GM23338 (cell line): ENCODE data around the gene GFRA4. TPM values are rescaled to one million over a fixed set of nuclear protein-coding genes. Genes with fewer than 3 reads are reported as not detected.
A peak's percentile ranks its signal among the peaks of the same experiment; 100 is the strongest.

ENCODE experiments used
- ATAC-seq: fragments of 200-7000 bp; cut with Tn5 transposase; 3 replicates; pipeline ENCODE4 v1.9.1; 2020
- DNase-seq: peaks from one replicate; pipeline ENCODE4 v3.0.0-alpha.2; 2015; ENCODE audit warnings: low spot score
- H2AFZ ChIP-seq: fragments of 200-600 bp; sonication (generic); 2 replicates; pipeline ENCODE4 v1.8.0; 2016; ENCODE audit warnings: antibody characterized with exemption, mild to moderate bottlenecking, moderate library complexity
- H3F3A ChIP-seq: fragments of 200-600 bp; sonication (generic); replicated peaks from 2 replicates; pipeline ENCODE4 v1.8.0; 2017; ENCODE audit warnings: antibody characterized with exemption, mixed run types, low read depth
- H3K27ac ChIP-seq: fragments of 200-600 bp; sonication (generic); 2 replicates; pipeline ENCODE4 v1.6.1; 2016; ENCODE audit warnings: low read depth
- H3K27me3 ChIP-seq: fragments of 200-600 bp; sonication (generic); 2 replicates; pipeline ENCODE4 v1.8.0; 2016; ENCODE audit warnings: mild to moderate bottlenecking, mixed run types, moderate library complexity; ENCODE audit not compliant: insufficient read depth
- H3K36me3 ChIP-seq: fragments of 200-600 bp; sonication (generic); 2 replicates; pipeline ENCODE4 v1.8.0; 2016; ENCODE audit warnings: mild to moderate bottlenecking; ENCODE audit not compliant: insufficient read depth
- H3K4me1 ChIP-seq: fragments of 200-600 bp; sonication (generic); 2 replicates; pipeline ENCODE4 v1.8.0; 2016; ENCODE audit warnings: mild to moderate bottlenecking, moderate library complexity; ENCODE audit not compliant: insufficient read depth
- H3K4me2 ChIP-seq: fragments of 200-600 bp; sonication (generic); 2 replicates; pipeline ENCODE4 v1.7.1; 2017; ENCODE audit warnings: mixed run types
- H3K4me3 ChIP-seq: fragments of 200-600 bp; sonication (generic); 2 replicates; pipeline ENCODE4 v1.6.1; 2016; ENCODE audit warnings: mixed run types
- H3K79me2 ChIP-seq: fragments of 200-600 bp; sonication (generic); replicated peaks from 2 replicates; pipeline ENCODE4 v1.8.0; 2017; ENCODE audit warnings: mild to moderate bottlenecking; ENCODE audit not compliant: insufficient read depth
- H3K9me2 ChIP-seq: fragments of 200-600 bp; sonication (generic); 2 replicates; pipeline ENCODE4 v1.8.0; 2017; ENCODE audit not compliant: insufficient read depth
- H4K20me1 ChIP-seq: fragments of 200-600 bp; sonication (generic); replicated peaks from 2 replicates; pipeline ENCODE4 v1.8.0; 2017; ENCODE audit warnings: mild to moderate bottlenecking; ENCODE audit not compliant: insufficient read depth
- H3K27ac Mint-ChIP-seq: 2 replicates; pipeline ENCODE4 v1.8.0; 2020; ENCODE audit warnings: inconsistent platforms, mild to moderate bottlenecking, moderate library complexity, mixed read lengths
- H3K27me3 Mint-ChIP-seq: 3 replicates; pipeline ENCODE4 v1.8.0; 2022; ENCODE audit warnings: low read depth, mild to moderate bottlenecking, moderate library complexity, mixed read lengths, inconsistent platforms; ENCODE audit not compliant: insufficient read depth, poor library complexity
- H3K36me3 Mint-ChIP-seq: 3 replicates; pipeline ENCODE4 v1.8.0; 2021; ENCODE audit warnings: low read depth, mild to moderate bottlenecking, inconsistent platforms, moderate library complexity, mixed read lengths
- H3K4me1 Mint-ChIP-seq: 3 replicates; pipeline ENCODE4 v1.8.0; 2020; ENCODE audit warnings: mild to moderate bottlenecking, inconsistent platforms, mixed read lengths
- H3K4me3 Mint-ChIP-seq: 3 replicates; pipeline ENCODE4 v1.8.0; 2021; ENCODE audit warnings: moderate library complexity, mild to moderate bottlenecking, inconsistent platforms, mixed read lengths
- H3K9me3 Mint-ChIP-seq: 3 replicates; pipeline ENCODE4 v1.8.0; 2020; ENCODE audit warnings: moderate library complexity, mild to moderate bottlenecking, inconsistent platforms, mixed read lengths
- CREB1 ChIP-seq: fragments of 250-450 bp; sonication (Bioruptor Pico); IDR thresholded peaks from 2 replicates; pipeline ENCODE4 v1.5.0; 2020; ENCODE audit warnings: low read depth, mild to moderate bottlenecking, moderate library complexity
- ETS1 ChIP-seq: IDR thresholded peaks from 2 replicates; pipeline ENCODE4 v1.6.1; 2016; ENCODE audit warnings: antibody characterized with exemption
- EZH2 ChIP-seq: fragments of 200-600 bp; sonication (generic); IDR thresholded peaks from one replicate; pipeline ENCODE4 v1.8.0; 2017; ENCODE audit warnings: antibody characterized with exemption, mild to moderate bottlenecking, low read depth; ENCODE audit not compliant: unreplicated experiment
- EZH2phosphoT487 ChIP-seq: fragments of 200-600 bp; sonication (generic); IDR thresholded peaks from one replicate; pipeline ENCODE4 v1.8.1; 2018; ENCODE audit warnings: antibody characterized with exemption; ENCODE audit not compliant: unreplicated experiment
- JUNB ChIP-seq: IDR thresholded peaks from one replicate; pipeline ENCODE4 v1.6.1; 2016; ENCODE audit warnings: antibody characterized with exemption; ENCODE audit not compliant: unreplicated experiment
- NANOG ChIP-seq: IDR thresholded peaks from 2 replicates; pipeline ENCODE4 v1.6.1; 2016; ENCODE audit warnings: antibody characterized with exemption, borderline replicate concordance
- POLR2AphosphoS5 ChIP-seq: IDR thresholded peaks from 2 replicates; pipeline ENCODE4 v1.6.1; 2016; ENCODE audit warnings: antibody characterized with exemption, low read depth
- STAT1 ChIP-seq: IDR thresholded peaks from one replicate; pipeline ENCODE4 v1.6.1; 2016; ENCODE audit warnings: antibody characterized with exemption; ENCODE audit not compliant: unreplicated experiment
- ZNF114 ChIP-seq: fragments of 250-450 bp; sonication (Bioruptor Pico); IDR thresholded peaks from 2 replicates; pipeline ENCODE4 v1.5.0; 2020; ENCODE audit warnings: mild to moderate bottlenecking, moderate library complexity
- polyA plus RNA-seq: library from polyadenylated mRNA; unstranded; fragments of >200 nt; fragmentation: Nextera tagmentation; extraction: Ambion mirVana; gene quantifications from 2 replicates; pipeline ENCODE4 v1.2.1, GENCODE V29; 2016
- total RNA-seq: library from RNA; depleted of rRNA; stranded (reverse); fragments of >200 nt; shearing (Covaris generic); gene quantifications from 2 replicates; pipeline ENCODE4 v1.2.3, GENCODE V29; 2014
- TF ChIP-seq, protein P1 (sequence below), 2 experiments: fragments of 200-600 bp in 1 of 2; sonication (generic) in 1 of 2; conservative IDR thresholded peaks; 2 replicates each; pipeline versions ENCODE4 v1.5.1 to v1.6.1; 2016 to 2017; ENCODE audit warnings: antibody characterized with exemption in 2 of 2, low read depth in 2 of 2, mild to moderate bottlenecking in 2 of 2, moderate library complexity in 1 of 2
- TF ChIP-seq, protein P2 (sequence below): fragments of 250-450 bp; sonication (Bioruptor Pico); IDR thresholded peaks from 2 replicates; pipeline ENCODE4 v1.5.0; 2020; ENCODE audit warnings: mild to moderate bottlenecking, moderate library complexity

The GFRA4 gene
- total and polyA plus RNA-seq, 2 experiments from 2014 or later, result not detected

- Histone ChIP-seq H3K27me3 (peaks cover 33% of the 10 kb centered on the region), H3K79me2 (no peaks in the 10 kb centered on the region), H4K20me1 (no peaks in the 10 kb centered on the region), H3K4me2 (peak overlapping the region; percentile 70; the same call in 1 of the 2 replicates), H2AFZ (no peak overlapping the region), H3K9me2 (0 out of 2 replicates have a peak, but pooled peaks cover 3% of the 10 kb centered on the region), H3K36me3 (no peaks in the 10 kb centered on the region), H3K4me3 (0 out of 2 replicates have a peak overlapping the region, but pooled peaks have one; percentile 9), H3K4me1 (peaks cover 26% of the 10 kb centered on the region), H3K27ac (no peak overlapping the region), H3F3A (0 out of 2 replicates have a peak, but pooled peaks cover 3% of the 10 kb centered on the region)
- TF ChIP-seq, protein P1, sequence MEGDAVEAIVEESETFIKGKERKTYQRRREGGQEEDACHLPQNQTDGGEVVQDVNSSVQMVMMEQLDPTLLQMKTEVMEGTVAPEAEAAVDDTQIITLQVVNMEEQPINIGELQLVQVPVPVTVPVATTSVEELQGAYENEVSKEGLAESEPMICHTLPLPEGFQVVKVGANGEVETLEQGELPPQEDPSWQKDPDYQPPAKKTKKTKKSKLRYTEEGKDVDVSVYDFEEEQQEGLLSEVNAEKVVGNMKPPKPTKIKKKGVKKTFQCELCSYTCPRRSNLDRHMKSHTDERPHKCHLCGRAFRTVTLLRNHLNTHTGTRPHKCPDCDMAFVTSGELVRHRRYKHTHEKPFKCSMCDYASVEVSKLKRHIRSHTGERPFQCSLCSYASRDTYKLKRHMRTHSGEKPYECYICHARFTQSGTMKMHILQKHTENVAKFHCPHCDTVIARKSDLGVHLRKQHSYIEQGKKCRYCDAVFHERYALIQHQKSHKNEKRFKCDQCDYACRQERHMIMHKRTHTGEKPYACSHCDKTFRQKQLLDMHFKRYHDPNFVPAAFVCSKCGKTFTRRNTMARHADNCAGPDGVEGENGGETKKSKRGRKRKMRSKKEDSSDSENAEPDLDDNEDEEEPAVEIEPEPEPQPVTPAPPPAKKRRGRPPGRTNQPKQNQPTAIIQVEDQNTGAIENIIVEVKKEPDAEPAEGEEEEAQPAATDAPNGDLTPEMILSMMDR (conservative IDR thresholded peaks at IDR 0.05; ENCODE audit: low read depth in 2 of 2), result no peak
- no peak for TF ChIP-seq EZH2phosphoT487
- no peak for TF ChIP-seq STAT1
- TF ChIP-seq CREB1 (CRISPR knock-in tag), result no peak
- no peak for TF ChIP-seq EZH2
- TF ChIP-seq JUNB, result no peak
- TF ChIP-seq ZNF114, result no peak
- no peak for TF ChIP-seq NANOG
- Mint-ChIP-seq H3K9me3 (no peaks in the 10 kb centered on the region), H3K27ac (no peak overlapping the region), H3K4me3 (no peak overlapping the region), H3K36me3 (no peaks in the 10 kb centered on the region), H3K4me1 (peaks cover 32% of the 10 kb centered on the region), H3K27me3 (peaks cover 30% of the 10 kb centered on the region)
- DNase-seq, result no peak
- no peak for ATAC-seq
These were observed 22.1 kb upstream of the GFRA4 start for GRCh38 chr20:3685341-3685740.

- Histone ChIP-seq H3K9me2 (no peaks in the 10 kb centered on the region), H3K4me1 (peaks cover 27% of the 10 kb centered on the region), H3K27me3 (peaks cover 33% of the 10 kb centered on the region), H3K4me3 (peak within 1 kb of the TSS; percentile 74), H2AFZ (peak within 1 kb of the TSS; percentile 97), H3K79me2 (no peaks in the 10 kb centered on the region), H4K20me1 (no peaks in the 10 kb centered on the region), H3F3A (0 out of 2 replicates have a peak, but pooled peaks cover 3% of the 10 kb centered on the region), H3K36me3 (no peaks in the 10 kb centered on the region), H3K27ac (no peak within 1 kb of the TSS), H3K4me2 (peak within 1 kb of the TSS; percentile 90)
- DNase-seq, result peak; percentile 66
- peaks cover 37% of the 10 kb centered on the region for H3K4me1 Mint-ChIP-seq
- peak within 1 kb of the TSS; percentile 69 for H3K4me3 Mint-ChIP-seq
- peak; percentile 61 for ATAC-seq
- H3K27me3 Mint-ChIP-seq, result peaks cover 31% of the 10 kb centered on the region
- H3K27ac Mint-ChIP-seq, result no peak within 1 kb of the TSS
- H3K9me3 Mint-ChIP-seq, result no peaks in the 10 kb centered on the region
- no peaks in the 10 kb centered on the region for H3K36me3 Mint-ChIP-seq
- TF ChIP-seq CREB1 (CRISPR knock-in tag) (no peak), ZNF114 (no peak), EZH2phosphoT487 (no peak), NANOG (no peak), EZH2 (peak; percentile 49), POLR2AphosphoS5 (peak; percentile 37; the same call in 1 of the 2 replicates), ETS1 (no peak)
- TF ChIP-seq, protein P2, sequence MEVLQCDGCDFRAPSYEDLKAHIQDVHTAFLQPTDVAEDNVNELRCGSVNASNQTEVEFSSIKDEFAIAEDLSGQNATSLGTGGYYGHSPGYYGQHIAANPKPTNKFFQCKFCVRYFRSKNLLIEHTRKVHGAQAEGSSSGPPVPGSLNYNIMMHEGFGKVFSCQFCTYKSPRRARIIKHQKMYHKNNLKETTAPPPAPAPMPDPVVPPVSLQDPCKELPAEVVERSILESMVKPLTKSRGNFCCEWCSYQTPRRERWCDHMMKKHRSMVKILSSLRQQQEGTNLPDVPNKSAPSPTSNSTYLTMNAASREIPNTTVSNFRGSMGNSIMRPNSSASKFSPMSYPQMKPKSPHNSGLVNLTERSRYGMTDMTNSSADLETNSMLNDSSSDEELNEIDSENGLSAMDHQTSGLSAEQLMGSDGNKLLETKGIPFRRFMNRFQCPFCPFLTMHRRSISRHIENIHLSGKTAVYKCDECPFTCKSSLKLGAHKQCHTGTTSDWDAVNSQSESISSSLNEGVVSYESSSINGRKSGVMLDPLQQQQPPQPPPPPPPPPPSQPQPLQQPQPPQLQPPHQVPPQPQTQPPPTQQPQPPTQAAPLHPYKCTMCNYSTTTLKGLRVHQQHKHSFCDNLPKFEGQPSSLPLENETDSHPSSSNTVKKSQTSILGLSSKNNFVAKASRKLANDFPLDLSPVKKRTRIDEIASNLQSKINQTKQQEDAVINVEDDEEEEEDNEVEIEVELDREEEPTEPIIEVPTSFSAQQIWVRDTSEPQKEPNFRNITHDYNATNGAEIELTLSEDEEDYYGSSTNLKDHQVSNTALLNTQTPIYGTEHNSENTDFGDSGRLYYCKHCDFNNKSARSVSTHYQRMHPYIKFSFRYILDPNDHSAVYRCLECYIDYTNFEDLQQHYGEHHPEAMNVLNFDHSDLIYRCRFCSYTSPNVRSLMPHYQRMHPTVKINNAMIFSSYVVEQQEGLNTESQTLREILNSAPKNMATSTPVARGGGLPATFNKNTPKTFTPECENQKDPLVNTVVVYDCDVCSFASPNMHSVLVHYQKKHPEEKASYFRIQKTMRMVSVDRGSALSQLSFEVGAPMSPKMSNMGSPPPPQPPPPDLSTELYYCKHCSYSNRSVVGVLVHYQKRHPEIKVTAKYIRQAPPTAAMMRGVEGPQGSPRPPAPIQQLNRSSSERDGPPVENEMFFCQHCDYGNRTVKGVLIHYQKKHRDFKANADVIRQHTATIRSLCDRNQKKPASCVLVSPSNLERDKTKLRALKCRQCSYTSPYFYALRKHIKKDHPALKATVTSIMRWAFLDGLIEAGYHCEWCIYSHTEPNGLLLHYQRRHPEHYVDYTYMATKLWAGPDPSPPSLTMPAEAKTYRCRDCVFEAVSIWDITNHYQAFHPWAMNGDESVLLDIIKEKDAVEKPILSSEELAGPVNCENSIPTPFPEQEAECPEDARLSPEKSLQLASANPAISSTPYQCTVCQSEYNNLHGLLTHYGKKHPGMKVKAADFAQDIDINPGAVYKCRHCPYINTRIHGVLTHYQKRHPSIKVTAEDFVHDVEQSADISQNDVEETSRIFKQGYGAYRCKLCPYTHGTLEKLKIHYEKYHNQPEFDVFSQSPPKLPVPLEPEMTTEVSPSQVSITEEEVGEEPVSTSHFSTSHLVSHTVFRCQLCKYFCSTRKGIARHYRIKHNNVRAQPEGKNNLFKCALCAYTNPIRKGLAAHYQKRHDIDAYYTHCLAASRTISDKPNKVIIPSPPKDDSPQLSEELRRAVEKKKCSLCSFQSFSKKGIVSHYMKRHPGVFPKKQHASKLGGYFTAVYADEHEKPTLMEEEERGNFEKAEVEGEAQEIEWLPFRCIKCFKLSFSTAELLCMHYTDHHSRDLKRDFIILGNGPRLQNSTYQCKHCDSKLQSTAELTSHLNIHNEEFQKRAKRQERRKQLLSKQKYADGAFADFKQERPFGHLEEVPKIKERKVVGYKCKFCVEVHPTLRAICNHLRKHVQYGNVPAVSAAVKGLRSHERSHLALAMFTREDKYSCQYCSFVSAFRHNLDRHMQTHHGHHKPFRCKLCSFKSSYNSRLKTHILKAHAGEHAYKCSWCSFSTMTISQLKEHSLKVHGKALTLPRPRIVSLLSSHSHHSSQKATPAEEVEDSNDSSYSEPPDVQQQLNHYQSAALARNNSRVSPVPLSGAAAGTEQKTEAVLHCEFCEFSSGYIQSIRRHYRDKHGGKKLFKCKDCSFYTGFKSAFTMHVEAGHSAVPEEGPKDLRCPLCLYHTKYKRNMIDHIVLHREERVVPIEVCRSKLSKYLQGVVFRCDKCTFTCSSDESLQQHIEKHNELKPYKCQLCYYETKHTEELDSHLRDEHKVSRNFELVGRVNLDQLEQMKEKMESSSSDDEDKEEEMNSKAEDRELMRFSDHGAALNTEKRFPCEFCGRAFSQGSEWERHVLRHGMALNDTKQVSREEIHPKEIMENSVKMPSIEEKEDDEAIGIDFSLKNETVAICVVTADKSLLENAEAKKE, result no peak
These were observed 19.0 kb upstream of the GFRA4 start, which contains the start of gene ADAM33 for GRCh38 chr20:3681931-3682781. TSS of gene ADAM33 (minus strand) at chr20:3682010. CDS start at chr20:3682004, 6 bp downstream.
